Spleen (tissue), 7 donors: ENCODE measurements around the gene LSM14A.

ENCODE experiments used
- CTCF ChIP-seq, 11 experiments: fragments of 200-600 bp in 7 of 11; fragments of 450-650 bp in 4 of 11; sonication (generic) in 4 of 11; IDR thresholded peaks in 8 of 11; conservative IDR thresholded peaks in 3 of 11; 1 replicate in 7 of 11; 2 replicates in 4 of 11; pipeline versions ENCODE4 v1.4.0 to v1.8.0; 2016 to 2021; ENCODE audit warnings: antibody characterized with exemption in 11 of 11, inconsistent platforms in 4 of 11, mild to moderate bottlenecking in 1 of 11
- POLR2A ChIP-seq, 3 donors: fragments of 450-650 bp; IDR thresholded peaks; one replicate each; pipeline ENCODE4 v1.5.1; 2017; ENCODE audit warnings: antibody characterized with exemption in 3 of 3, mild to moderate bottlenecking in 1 of 3
- POLR2AphosphoS5 ChIP-seq, 3 donors: sonication (generic); formaldehyde crosslinking; IDR thresholded peaks; one replicate each; pipeline ENCODE4 v1.5.1; 2017; ENCODE audit warnings: antibody characterized with exemption in 3 of 3
- donor health status: DM: no; HTN: no; CAD: no; lungs with moderate emphysema.
- donor health status: DM: no; HTN: no; CAD: no.
- donor health status: DM: no; HTN: no; CAD: no.

- peak in 2 of 3 donors; percentile 43 to 66 for TF ChIP-seq POLR2A (IDR thresholded peaks at IDR 0.05)
- TF ChIP-seq CTCF (IDR thresholded peaks at IDR 0.05 in 8 of 11, conservative IDR thresholded peaks at IDR 0.05 in 3 of 11): peak in 2 of 11 experiments; percentile 5 to 18
- TF ChIP-seq POLR2AphosphoS5 (IDR thresholded peaks at IDR 0.05): peak in 2 of 3 donors; percentile 65 to 95
Measured at GRCh38 chr19:34269968-34270621, 97.8 kb downstream of the LSM14A start.
